Fibroblast of mammary gland (primary cell): ENCODE data around the gene KIF21A.
A peak's percentile ranks its signal among the peaks of the same experiment; 100 is the strongest.

Experiments
- DNase-seq: peaks from one replicate; pipeline ENCODE4 v3.0.0-alpha.2; 2010; ENCODE audit warnings: low read depth
- H3K4me3 ChIP-seq: 2 replicates; pipeline ENCODE4 v1.5.1; 2011; ENCODE audit warnings: low read depth, mild to moderate bottlenecking, low read length, moderate library complexity; ENCODE audit not compliant: control insufficient read depth
- TF ChIP-seq, protein P1 (sequence below): conservative IDR thresholded peaks from 2 replicates; pipeline ENCODE4 v1.5.1; 2011; ENCODE audit warnings: low read depth, low read length, inconsistent platforms; ENCODE audit not compliant: control insufficient read depth, insufficient read depth

KIF21A gene

DNA sequence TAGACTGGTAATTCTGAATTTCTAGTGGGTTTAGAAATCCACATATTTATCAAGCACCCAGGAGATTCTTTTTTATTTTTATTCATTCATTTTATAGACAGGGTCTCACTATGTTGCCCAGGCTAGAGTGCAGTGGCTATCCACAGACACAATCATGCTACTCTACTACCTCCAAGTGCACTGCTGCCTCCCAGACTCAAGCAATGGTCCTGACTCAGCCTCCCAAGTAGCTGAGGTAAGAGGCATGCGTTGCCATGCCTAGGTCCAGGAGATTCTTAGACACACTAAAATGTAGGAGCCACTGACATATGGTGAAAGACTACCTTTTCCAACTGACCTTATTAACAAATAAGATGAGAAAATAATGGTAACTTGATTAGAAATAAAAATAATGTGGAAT, 38.9 kb downstream of the KIF21A start:
- no peak for DNase-seq
- H3K4me3 ChIP-seq: no peak overlapping the region
- TF ChIP-seq, protein P1, sequence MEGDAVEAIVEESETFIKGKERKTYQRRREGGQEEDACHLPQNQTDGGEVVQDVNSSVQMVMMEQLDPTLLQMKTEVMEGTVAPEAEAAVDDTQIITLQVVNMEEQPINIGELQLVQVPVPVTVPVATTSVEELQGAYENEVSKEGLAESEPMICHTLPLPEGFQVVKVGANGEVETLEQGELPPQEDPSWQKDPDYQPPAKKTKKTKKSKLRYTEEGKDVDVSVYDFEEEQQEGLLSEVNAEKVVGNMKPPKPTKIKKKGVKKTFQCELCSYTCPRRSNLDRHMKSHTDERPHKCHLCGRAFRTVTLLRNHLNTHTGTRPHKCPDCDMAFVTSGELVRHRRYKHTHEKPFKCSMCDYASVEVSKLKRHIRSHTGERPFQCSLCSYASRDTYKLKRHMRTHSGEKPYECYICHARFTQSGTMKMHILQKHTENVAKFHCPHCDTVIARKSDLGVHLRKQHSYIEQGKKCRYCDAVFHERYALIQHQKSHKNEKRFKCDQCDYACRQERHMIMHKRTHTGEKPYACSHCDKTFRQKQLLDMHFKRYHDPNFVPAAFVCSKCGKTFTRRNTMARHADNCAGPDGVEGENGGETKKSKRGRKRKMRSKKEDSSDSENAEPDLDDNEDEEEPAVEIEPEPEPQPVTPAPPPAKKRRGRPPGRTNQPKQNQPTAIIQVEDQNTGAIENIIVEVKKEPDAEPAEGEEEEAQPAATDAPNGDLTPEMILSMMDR: no peak

DNA sequence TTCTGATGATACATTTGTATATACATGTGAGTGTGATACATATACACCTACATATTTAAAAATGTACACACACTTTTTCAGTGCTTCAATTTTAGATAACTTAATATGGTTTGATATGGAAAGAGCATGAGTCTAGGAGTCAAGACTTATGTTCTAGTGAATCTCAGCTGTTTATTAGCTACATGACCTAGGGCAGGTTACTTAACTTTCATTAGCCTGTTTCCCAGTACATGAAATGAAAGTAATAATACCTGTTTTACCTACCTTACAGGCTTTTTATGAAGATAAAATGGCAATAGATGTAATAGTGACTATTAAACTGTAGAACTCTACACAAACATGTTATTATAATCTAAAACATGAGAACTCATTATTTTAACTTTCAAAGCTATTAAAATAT, 39.5 kb downstream of the KIF21A start:
- H3K4me3 ChIP-seq: no peak overlapping the region
- DNase-seq: no peak

DNA sequence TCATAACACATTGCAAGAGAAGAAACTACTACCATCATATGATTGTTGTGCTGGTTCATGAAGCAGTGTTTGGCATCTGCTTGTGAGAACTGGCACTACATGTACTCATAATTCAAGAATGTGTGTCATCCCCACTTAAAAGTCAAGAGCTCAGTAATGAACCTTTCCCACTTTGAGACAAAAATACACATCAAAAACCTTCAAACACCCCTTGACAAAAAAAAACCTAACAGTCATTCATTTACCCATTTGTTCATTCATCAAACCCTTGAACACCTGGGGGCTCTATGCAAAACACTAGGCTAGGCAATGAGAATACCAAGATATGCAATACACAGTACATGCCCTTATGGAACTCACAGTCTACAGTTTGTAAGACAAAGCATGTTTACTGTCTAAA, 40.0 kb downstream of the KIF21A start:
- TF ChIP-seq, protein P1: no peak
- peak; percentile 18 for DNase-seq
- H3K4me3 ChIP-seq: no peak overlapping the region

More for the DNA sequence above, 39.5 kb downstream of the KIF21A start:
- TF ChIP-seq, protein P1: no peak

DNA sequence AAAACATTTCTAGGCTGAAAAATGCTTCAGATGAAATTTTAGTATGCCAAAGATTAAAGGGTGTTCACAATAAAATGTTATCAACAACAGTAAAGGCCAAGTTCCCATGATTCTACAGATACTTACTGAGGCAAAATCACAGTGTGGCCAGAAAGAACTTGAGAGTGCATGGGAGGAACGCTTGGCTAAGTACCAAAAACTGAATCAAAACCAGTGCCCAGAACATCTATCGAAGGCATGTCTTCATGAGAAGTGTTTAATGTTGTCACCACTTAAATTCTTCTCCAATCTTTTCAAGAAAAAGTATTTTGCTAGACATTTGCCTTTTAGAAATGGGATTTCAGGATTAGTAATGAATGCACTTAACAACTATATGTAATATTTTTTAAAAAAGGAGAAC, 41.5 kb downstream of the KIF21A start:
- DNase-seq: peak; percentile 68
- TF ChIP-seq, protein P1: no peak
- no peak overlapping the region for H3K4me3 ChIP-seq

DNA sequence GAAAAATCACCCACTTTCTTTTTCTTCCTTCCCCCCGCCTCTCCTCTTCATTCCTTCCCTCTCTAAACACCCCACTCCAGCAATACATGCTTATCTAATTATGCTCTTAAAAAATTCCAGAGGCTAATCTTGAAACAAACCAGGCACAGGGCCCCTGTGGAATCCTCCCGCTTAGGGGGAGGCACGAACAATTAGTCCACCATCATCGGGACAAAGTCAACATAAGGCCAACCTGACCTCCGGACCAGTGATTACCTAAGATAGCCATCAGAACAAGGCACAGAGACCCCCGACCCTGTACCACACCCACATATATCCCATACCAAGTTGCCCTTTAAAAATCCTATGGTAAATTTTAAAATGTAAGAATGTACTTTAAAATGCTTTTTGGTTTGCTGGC, 47.1 kb downstream of the KIF21A start:
- DNase-seq: no peak
- TF ChIP-seq, protein P1: no peak
- no peak overlapping the region for H3K4me3 ChIP-seq

DNA sequence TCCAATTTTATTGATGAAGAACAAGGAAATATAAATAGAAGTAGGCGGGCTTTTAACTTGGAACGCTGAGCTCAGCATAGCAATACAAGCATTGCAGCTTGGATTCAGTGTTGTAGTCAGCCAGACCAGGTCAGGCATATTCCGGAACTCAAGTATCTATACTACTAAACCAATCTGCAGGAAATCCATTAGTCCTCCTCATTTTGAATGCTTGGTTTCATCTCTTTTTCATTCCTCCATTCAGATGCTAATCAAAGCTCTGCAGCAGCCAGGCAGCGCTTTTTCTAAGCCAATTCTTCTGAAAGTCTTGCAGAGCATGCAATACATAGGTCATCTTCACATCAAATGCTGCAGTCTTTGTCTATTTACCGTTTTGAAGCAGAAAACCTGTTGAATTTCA, 49.0 kb downstream of the KIF21A start:
- no peak overlapping the region for H3K4me3 ChIP-seq
- TF ChIP-seq, protein P1: no peak
- no peak for DNase-seq

DNA sequence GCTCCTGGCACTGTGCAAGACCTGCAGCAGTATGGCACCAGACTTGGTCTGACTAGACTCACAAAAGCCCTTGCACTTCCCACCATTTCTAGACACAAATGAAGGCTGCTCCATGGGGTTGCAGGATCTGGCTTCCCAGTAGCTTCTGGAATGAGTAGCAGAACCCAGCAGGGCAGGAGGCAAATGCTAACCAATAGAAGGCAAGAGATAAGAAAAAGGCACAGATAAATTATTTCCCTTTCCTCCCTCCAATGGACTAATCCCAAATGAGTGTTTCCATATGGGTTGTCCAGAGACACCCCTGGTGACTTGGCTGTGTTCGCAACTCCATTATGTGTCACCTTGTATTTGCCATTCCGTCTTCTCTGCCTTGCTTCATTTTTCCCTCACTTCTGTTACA, 49.7 kb downstream of the KIF21A start:
- TF ChIP-seq, protein P1: no peak
- DNase-seq: no peak
- H3K4me3 ChIP-seq: no peak overlapping the region
